AG09309 (cell line): Measurements from ENCODE around the gene TMEM238.

Experiments
- DNase-seq: peaks from one replicate; pipeline ENCODE4 v3.0.0-alpha.2; 2010; ENCODE audit warnings: low read depth
- H3K4me3 ChIP-seq: 2 replicates; pipeline ENCODE4 v1.5.1; 2011; ENCODE audit warnings: mild to moderate bottlenecking, low read depth, low read length, moderate library complexity; ENCODE audit not compliant: control insufficient read depth
- TF ChIP-seq, protein P1 (sequence below): IDR thresholded peaks from 2 replicates; pipeline ENCODE4 v1.5.1; 2011; ENCODE audit warnings: mild to moderate bottlenecking, low read depth, low read length, inconsistent platforms; ENCODE audit not compliant: insufficient read depth, control insufficient read depth; ENCODE audit errors: missing control alignments

Gene TMEM238

DNA sequence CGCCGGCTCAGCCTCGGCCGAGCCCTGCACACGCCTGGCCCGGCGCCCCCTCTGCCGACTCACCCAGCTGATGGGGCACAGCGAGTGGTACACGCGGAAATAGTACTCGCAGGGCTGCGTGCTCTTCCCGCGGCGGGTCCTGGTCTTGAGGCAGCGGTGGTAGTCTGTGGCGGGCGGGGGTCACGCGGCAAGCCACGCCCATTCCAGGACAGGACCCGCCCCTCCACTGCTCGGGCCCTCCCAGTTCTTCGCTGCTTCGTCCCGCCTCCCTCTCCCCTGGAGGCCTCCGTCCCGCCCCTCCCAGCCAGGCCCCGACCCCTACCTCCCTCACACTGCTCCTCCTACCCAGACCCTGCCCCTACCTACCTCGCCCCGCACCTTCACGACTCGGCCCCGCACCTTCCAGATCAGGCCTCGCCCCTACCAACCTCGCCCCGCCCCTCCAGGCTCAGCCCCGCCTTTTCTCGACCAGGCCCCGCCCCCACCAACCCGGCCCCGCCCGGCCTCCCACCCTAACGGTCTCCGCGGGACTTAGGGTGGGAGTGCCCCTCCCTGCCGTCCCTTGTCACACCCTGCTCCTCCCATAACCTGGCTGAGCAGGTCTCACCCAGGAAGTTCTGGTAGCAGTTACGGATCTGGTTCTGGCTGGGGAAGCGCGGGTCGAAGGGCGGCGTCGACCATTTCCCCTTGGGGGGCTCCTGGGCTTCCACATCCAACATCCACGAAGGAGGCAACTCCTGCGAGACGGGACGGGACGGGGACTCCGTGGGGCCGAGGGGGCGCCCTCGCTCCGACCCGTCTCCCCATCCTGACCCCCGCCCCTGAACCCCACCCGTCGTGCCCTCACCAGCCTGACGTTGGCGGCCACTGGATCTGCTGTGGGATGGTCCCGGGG, 30.0 kb downstream of the TMEM238 start:
- TF ChIP-seq, protein P1, sequence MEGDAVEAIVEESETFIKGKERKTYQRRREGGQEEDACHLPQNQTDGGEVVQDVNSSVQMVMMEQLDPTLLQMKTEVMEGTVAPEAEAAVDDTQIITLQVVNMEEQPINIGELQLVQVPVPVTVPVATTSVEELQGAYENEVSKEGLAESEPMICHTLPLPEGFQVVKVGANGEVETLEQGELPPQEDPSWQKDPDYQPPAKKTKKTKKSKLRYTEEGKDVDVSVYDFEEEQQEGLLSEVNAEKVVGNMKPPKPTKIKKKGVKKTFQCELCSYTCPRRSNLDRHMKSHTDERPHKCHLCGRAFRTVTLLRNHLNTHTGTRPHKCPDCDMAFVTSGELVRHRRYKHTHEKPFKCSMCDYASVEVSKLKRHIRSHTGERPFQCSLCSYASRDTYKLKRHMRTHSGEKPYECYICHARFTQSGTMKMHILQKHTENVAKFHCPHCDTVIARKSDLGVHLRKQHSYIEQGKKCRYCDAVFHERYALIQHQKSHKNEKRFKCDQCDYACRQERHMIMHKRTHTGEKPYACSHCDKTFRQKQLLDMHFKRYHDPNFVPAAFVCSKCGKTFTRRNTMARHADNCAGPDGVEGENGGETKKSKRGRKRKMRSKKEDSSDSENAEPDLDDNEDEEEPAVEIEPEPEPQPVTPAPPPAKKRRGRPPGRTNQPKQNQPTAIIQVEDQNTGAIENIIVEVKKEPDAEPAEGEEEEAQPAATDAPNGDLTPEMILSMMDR, result no peak
- H3K4me3 ChIP-seq, result peak overlapping the region; percentile 31
- no peak for DNase-seq

DNA sequence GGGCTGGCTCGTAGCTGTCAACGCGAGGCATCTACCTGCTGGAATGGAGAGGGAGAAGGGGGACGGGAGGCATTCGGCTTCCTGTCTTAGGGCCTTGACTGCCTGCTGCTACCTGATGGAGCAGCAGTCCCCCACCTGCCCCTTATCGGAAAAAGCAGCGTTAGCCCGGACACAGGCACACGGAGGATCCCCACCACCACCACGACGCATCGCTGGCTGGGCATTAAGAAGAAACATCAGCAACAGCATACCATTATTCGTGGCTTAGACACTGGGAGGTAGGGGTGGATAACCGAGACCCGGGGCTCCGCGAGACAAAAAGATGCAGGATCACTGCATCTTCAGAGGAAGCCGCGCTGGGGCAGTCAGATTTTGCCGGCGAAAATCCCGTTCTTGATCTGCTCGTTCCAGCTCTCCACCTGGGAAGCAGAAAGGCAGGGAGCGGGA, 30.7 kb downstream of the TMEM238 start:
- TF ChIP-seq, protein P1, result no peak
- no peak for DNase-seq
- H3K4me3 ChIP-seq, result peak overlapping the region; percentile 31

DNA sequence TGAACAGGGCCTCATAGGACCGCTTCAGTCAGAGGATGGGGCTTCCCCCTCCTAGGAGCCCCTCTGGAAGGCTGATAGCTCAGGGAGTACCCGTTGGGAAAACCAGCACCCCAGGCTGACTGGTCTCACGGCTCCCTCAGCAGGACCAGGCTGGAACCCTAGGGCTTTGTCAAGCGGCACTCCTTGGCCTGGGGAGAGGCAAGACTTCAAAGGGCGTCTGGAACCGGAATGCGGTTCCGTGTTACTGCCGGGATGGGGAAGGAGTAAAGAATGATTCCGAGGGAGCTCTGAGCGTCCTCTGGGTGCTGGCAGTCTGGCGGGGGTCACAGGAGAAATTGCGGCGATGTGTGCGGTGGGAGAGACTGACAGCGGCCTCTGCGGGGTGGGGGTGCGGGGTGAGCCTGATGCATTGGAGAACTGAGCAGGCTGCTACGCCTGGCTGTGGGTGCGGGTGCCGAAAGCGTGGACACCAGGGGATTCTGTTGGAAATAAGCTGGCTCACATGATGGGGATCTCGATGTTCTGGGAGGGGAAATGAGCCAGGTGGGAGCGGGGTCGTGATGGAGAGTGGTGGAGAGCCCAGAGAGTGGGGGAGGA, 31.4 kb downstream of the TMEM238 start:
- DNase-seq, result no peak
- no peak overlapping the region for H3K4me3 ChIP-seq
- TF ChIP-seq, protein P1, result no peak

GRCh38 chr19:55352040-55352439, 32.1 kb downstream of the TMEM238 start:
- TF ChIP-seq, protein P1, result no peak
- no peak overlapping the region for H3K4me3 ChIP-seq
- DNase-seq, result no peak

- no peak overlapping the region for H3K4me3 ChIP-seq
- TF ChIP-seq, protein P1, result no peak
- no peak for DNase-seq
Observed at GRCh38 chr19:55350620-55351315, 33.3 kb downstream of the TMEM238 start.

DNA sequence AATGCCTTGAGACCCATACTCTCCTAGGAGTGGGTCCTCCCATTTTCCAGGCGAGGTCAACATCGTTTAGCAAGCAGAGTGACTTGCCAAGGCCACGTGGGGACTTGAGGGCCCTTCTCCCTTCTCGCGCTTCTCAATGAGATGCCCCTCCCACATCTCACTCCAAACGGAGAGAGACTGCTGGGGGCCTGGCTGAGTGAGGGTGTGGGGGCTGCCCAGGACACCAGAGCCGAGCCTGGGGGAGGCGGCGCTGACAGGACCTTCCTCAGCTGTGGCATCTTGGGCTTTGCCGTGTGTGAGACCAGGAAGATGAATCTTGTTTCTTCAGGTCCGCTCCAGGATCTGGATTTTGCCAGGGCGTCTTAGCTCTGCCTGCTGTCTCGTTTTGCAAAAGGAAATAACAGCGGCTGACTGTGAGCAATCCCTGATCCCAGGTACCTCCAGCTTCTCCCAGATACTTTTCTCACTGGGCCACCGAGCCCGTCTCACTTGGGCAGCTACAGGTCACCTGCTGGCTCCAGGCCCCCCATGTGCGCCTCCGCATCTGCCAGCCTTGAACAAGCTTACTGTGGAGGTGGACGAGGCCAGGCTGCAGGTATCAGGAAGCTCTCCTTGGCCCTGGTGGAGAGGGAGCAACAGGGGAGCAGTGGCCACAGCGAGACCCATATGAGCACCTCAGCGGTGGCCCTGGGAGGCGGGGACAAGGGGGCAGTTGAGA, 35.6 kb downstream of the TMEM238 start:
- no peak overlapping the region for H3K4me3 ChIP-seq
- DNase-seq, result no peak
- TF ChIP-seq, protein P1, result no peak
